GM19193 (cell line): ENCODE measurements around the gene MGMT.

Experiments
- POLR2A ChIP-seq: IDR thresholded peaks from 4 replicates; pipeline ENCODE4 v1.6.1; 2011; ENCODE audit not compliant: insufficient read depth, insufficient read length; ENCODE audit errors: extremely low read depth

Gene MGMT

GRCh38 chr10:129589546-129589945 is 122.5 kb downstream of the MGMT start:
- TF ChIP-seq POLR2A: no peak

GRCh38 chr10:129593953-129594352 is 126.9 kb downstream of the MGMT start:
- TF ChIP-seq POLR2A: no peak

- TF ChIP-seq POLR2A: no peak
Measured at GRCh38 chr10:129594811-129595210, 127.8 kb downstream of the MGMT start.

- no peak for TF ChIP-seq POLR2A
Measured at GRCh38 chr10:129598413-129598812, 131.4 kb downstream of the MGMT start.

- TF ChIP-seq POLR2A: no peak
Measured at GRCh38 chr10:129599160-129599559, 132.1 kb downstream of the MGMT start.

- no peak for TF ChIP-seq POLR2A
Measured at GRCh38 chr10:129601737-129602136, 134.7 kb downstream of the MGMT start.

GRCh38 chr10:129602938-129603535 is 136.0 kb downstream of the MGMT start:
- TF ChIP-seq POLR2A: no peak

- no peak for TF ChIP-seq POLR2A
Measured at GRCh38 chr10:129604333-129605032, 137.4 kb downstream of the MGMT start.

GRCh38 chr10:129605266-129605985 is 138.4 kb downstream of the MGMT start:
- no peak for TF ChIP-seq POLR2A

- TF ChIP-seq POLR2A: no peak
Measured at GRCh38 chr10:129605986-129606518, 139.0 kb downstream of the MGMT start.

GRCh38 chr10:129607607-129608109 is 140.6 kb downstream of the MGMT start:
- no peak for TF ChIP-seq POLR2A

- no peak for TF ChIP-seq POLR2A
Measured at GRCh38 chr10:129608653-129609052, 141.6 kb downstream of the MGMT start.

- TF ChIP-seq POLR2A: no peak
Measured at GRCh38 chr10:129609551-129609950, 142.5 kb downstream of the MGMT start.

- no peak for TF ChIP-seq POLR2A
Measured at GRCh38 chr10:129612481-129613109, 145.6 kb downstream of the MGMT start.
